Measurements from ENCODE around the gene SPANXN1. TPM values are rescaled to one million over a fixed set of nuclear protein-coding genes. Genes with fewer than 3 reads are reported as not detected.
A peak's percentile ranks its signal among the peaks of the same experiment; 100 is the strongest.
"Not testable (repeated sequence)": the region's sequence is repeated elsewhere in the genome, so short reads cannot be mapped to it uniquely, and the experiment has no call there.

Gene SPANXN1
- not detected in 2 replicates for total RNA-seq (2014; rRNA removed; shearing (Covaris generic))

- not testable (repeated sequence) for DNase-seq (ENCODE audit: low spot score)
Observed at GRCh38 chrX:145247203-145247602, at the start of gene SPANXN1. SPANXN1 (plus strand) TSS chrX:145247503; CDS start chrX:145247587, 84 bp downstream.

- DNase-seq (ENCODE audit: low spot score) = no peak
Observed at GRCh38 chrX:145199078-145199477, 48.2 kb upstream of the SPANXN1 start.

GRCh38 chrX:145213504-145213903 lies 33.8 kb upstream of the SPANXN1 start:
- peak; percentile 61 for DNase-seq (ENCODE audit: low spot score)

GRCh38 chrX:145292218-145292617 lies 44.9 kb downstream of the SPANXN1 start:
- DNase-seq (ENCODE audit: low spot score) = no peak
